ENCODE data around the gene NUTM2B. TPM values are rescaled to one million over a fixed set of nuclear protein-coding genes. Genes with fewer than 3 reads are reported as not detected.
"Not testable (repeated sequence)": the region's sequence is repeated elsewhere in the genome, so short reads cannot be mapped to it uniquely, and the experiment has no call there.

NUTM2B gene
- total and polyA plus RNA-seq, 4 experiments from 2014 or later = 0.14 to 1.9 (median 1.8) TPM; not detected in 1

- H3K27ac ChIP-seq (ENCODE audit: low read depth, low read length); H3K9me3 Mint-ChIP-seq; DNase-seq; H3K27me3 ChIP-seq (ENCODE audit: insufficient read depth, low read length); H3K9me3 ChIP-seq (ENCODE audit: control insufficient read depth in 1 of 2, low read length in 2 of 2); intact Hi-C loops (cut with micrococcal nuclease); H3K4me3 ChIP-seq (ENCODE audit: low read length in 2 of 2); H3K4me3 Mint-ChIP-seq; CTCF ChIA-PET (ENCODE audit: partially characterized antibody); H3K27ac Mint-ChIP-seq; H3K4me1 ChIP-seq (ENCODE audit: insufficient read depth, low read length); POLR2A ChIA-PET (ENCODE audit: partially characterized antibody); H3K27me3 Mint-ChIP-seq; H3K36me3 ChIP-seq (ENCODE audit: insufficient read depth, low read length): not testable (repeated sequence)
- Mint-ChIP-seq H3K36me3 (peaks cover 15 to 30% of the 10 kb centered on the region in 2 donors), H3K4me1 (peaks cover 10 to 24% (median 14%) of the 10 kb centered on the region in 4 donors)
Observed at GRCh38 chr10:79753601-79754000, 50.6 kb downstream of the NUTM2B start.

DNA sequence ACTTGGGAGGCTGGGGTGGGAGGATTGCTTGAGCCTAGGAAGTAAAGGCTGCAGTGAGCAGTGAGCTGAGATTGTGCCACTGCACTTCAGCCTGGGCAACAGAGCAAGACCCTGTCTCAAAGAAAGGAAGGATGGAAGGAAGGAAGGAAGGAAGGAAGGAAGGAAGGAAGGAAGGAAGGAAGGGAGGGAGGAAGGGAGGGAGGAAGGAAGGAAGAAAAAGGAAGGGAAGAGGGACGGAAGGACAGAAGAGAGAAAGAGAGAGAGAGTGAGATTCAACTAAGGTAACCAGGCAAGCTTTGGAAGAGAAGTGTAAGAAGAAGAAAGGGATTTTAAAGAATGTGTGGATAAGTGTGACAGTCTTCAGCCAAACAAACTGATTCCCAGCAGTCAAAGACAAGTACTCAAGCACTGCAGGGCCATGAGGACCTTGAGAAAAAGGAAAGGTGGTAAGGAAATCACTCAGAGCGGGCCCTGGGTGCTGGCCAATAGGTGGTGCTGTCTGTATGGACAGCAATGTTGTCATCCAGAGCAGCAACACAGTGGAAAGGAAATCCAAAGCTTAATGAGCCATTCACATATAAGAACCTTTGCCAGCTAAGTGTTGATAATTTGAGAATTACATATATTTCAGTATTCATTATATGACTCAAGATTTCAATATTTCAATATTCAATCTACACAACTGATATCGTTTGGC lies 55.4 kb downstream of the NUTM2B start:
- POLR2A ChIA-PET (ENCODE audit: partially characterized antibody); H3K27me3 Mint-ChIP-seq; CTCF ChIA-PET (ENCODE audit: partially characterized antibody); H3K27ac ChIP-seq (ENCODE audit: low read depth, low read length); H3K9me3 Mint-ChIP-seq; DNase-seq; H3K4me3 ChIP-seq (ENCODE audit: low read length in 2 of 2); H3K36me3 ChIP-seq (ENCODE audit: insufficient read depth, low read length); H3K4me1 ChIP-seq (ENCODE audit: insufficient read depth, low read length); H3K4me3 Mint-ChIP-seq; H3K27ac Mint-ChIP-seq; intact Hi-C loops (cut with micrococcal nuclease); H3K27me3 ChIP-seq (ENCODE audit: insufficient read depth, low read length); H3K9me3 ChIP-seq (ENCODE audit: control insufficient read depth in 1 of 2, low read length in 2 of 2): not testable (repeated sequence)
- H3K4me1 Mint-ChIP-seq = peaks cover 0 to 11% (median 3%) of the 10 kb centered on the region in 4 donors
- peaks cover 28 to 39% of the 10 kb centered on the region in 2 donors for H3K36me3 Mint-ChIP-seq

Other genes with a start within 250 kb of the NUTM2B start
- under 1 TPM; 0.73 to 0.94 TPM for gene EIF5AL1, start 190.7 kb upstream of the NUTM2B start, total RNA-seq
- gene EIF5AL1, start 190.7 kb upstream of the NUTM2B start, polyA plus RNA-seq = under 1 TPM; 0.16 to 0.43 TPM
- not detected for gene SFTPA2, start 142.8 kb upstream of the NUTM2B start, total RNA-seq
- gene SFTPA2, start 142.8 kb upstream of the NUTM2B start, polyA plus RNA-seq = not detected
- not detected for gene SFTPA1, start 92.3 kb upstream of the NUTM2B start, total RNA-seq
- gene SFTPA1, start 92.3 kb upstream of the NUTM2B start, polyA plus RNA-seq = not detected
- gene NUTM2E, start 123.5 kb downstream of the NUTM2B start, total RNA-seq = 1 to 10 TPM in 1 of 2 experiments, under 1 TPM in 1; 0.53 to 1.1 TPM
- not detected for gene NUTM2E, start 123.5 kb downstream of the NUTM2B start, polyA plus RNA-seq
- not detected for gene SFTPD, start 245.9 kb downstream of the NUTM2B start, total RNA-seq
- gene SFTPD, start 245.9 kb downstream of the NUTM2B start, polyA plus RNA-seq = not detected